AG09319 (cell line): Measurements from ENCODE around the gene ALPL.

ENCODE experiments used
- DNase-seq: peaks from one replicate; pipeline ENCODE4 v3.0.0-alpha.2; 2010; ENCODE audit warnings: low read depth; ENCODE audit errors: extremely low read depth
- TF ChIP-seq, protein P1 (sequence below): IDR thresholded peaks from 2 replicates; pipeline ENCODE4 v1.5.1; 2011; ENCODE audit warnings: low read depth, mild to moderate bottlenecking, inconsistent platforms, low read length, moderate library complexity

Gene ALPL

GRCh38 chr1:21574466-21575151 is 65.4 kb downstream of the ALPL start:
- no peak for DNase-seq
- TF ChIP-seq, protein P1, sequence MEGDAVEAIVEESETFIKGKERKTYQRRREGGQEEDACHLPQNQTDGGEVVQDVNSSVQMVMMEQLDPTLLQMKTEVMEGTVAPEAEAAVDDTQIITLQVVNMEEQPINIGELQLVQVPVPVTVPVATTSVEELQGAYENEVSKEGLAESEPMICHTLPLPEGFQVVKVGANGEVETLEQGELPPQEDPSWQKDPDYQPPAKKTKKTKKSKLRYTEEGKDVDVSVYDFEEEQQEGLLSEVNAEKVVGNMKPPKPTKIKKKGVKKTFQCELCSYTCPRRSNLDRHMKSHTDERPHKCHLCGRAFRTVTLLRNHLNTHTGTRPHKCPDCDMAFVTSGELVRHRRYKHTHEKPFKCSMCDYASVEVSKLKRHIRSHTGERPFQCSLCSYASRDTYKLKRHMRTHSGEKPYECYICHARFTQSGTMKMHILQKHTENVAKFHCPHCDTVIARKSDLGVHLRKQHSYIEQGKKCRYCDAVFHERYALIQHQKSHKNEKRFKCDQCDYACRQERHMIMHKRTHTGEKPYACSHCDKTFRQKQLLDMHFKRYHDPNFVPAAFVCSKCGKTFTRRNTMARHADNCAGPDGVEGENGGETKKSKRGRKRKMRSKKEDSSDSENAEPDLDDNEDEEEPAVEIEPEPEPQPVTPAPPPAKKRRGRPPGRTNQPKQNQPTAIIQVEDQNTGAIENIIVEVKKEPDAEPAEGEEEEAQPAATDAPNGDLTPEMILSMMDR, result no peak

- TF ChIP-seq, protein P1, result no peak
- DNase-seq, result no peak
Measured at GRCh38 chr1:21575351-21575942, 66.2 kb downstream of the ALPL start.

GRCh38 chr1:21576031-21576797 is 67.0 kb downstream of the ALPL start:
- TF ChIP-seq, protein P1, result no peak

DNA sequence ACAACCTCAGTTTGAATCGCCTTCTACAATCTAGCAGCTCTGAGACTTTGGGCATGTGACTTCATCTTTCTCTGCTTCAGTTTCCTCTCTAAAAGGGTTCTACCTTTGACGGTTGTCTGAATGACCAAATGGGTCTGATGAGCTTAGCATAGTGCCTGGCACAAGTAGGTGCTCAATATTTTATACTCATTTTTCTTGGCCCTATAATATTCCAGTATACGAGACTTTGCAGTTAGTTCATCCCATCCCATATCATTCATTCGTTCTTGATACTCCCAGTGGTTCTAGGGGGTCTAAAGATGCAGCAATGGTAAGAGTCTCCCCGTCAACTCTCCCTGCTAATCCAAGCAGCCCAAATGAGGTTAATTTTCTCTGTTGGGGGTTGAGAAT is 67.6 kb downstream of the ALPL start:
- DNase-seq, result no peak
- TF ChIP-seq, protein P1, result no peak

More at GRCh38 chr1:21576031-21576797, 67.0 kb downstream of the ALPL start:
- no peak for DNase-seq

- no peak for DNase-seq
- TF ChIP-seq, protein P1, result no peak
Measured at GRCh38 chr1:21577324-21577723, 68.1 kb downstream of the ALPL start.

DNA sequence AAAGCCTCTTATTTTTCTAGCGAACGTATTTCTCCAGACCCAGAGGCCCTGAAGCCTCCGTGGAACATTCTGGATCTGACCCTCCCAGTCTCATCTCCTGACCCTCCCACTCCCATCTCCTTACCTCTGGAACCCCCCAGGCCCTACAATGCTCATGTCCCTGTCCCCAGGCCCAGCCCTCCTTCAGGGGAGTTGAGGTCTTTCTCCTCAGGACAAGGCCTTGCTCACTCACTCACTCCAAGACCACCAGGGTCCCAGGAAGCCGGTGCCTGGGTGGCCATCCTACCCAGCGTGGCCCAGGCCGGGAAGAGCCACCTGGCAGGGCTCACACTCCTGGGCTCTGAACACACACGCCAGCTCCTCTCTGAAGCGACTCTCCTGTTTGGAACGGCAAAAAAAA is 68.7 kb downstream of the ALPL start:
- DNase-seq, result no peak
- TF ChIP-seq, protein P1, result no peak

DNA sequence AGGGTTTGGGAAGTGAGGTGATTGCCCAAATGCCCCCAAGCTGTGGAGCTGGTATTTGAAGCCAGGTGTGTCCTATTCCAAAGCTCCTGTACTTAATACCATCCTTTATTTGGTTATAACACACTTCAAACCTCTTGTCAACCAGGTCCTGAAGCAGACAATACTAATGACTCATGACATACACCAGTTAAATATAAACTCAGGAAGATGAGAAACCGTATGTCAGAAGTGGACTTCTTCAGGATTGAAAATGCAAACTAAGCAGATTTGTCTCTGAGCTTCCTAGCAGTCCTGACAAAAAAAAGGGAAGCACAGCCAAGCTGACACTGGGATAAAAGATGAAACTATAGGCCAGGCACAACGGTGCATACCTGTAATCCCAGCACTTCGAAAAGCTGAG is 70.6 kb downstream of the ALPL start:
- DNase-seq, result no peak
- TF ChIP-seq, protein P1, result no peak
